Measurements from ENCODE around the gene GNPTAB. TPM values are rescaled to one million over a fixed set of nuclear protein-coding genes. Genes with fewer than 3 reads are reported as not detected.

Gene GNPTAB
- total RNA-seq, 1 donor from 2014 or later: 26.5 TPM

- no peak for TF ChIP-seq CTCF (IDR thresholded peaks at IDR 0.05; ENCODE audit: insufficient read depth, low read length, poor library complexity, severe bottlenecking)
- Histone ChIP-seq H3K4me3 (ENCODE audit: low read depth, low read length) (no peak overlapping the region), H3K27me3 (ENCODE audit: control insufficient read depth, insufficient read depth, low read length) (no peaks in the 10 kb centered on the region), H3K36me3 (ENCODE audit: control insufficient read depth, insufficient read depth, low read length) (no peaks in the 10 kb centered on the region)
- DNase-seq (ENCODE audit: low read depth): no peak
Measured at GRCh38 chr12:101713930-101714329, 116.8 kb downstream of the GNPTAB start.

GRCh38 chr12:101713059-101713682, 117.6 kb downstream of the GNPTAB start:
- TF ChIP-seq CTCF (IDR thresholded peaks at IDR 0.05; ENCODE audit: insufficient read depth, low read length, poor library complexity, severe bottlenecking): no peak
- H3K4me3 ChIP-seq (ENCODE audit: low read depth, low read length): no peak overlapping the region
- H3K36me3 ChIP-seq (ENCODE audit: control insufficient read depth, insufficient read depth, low read length): no peaks in the 10 kb centered on the region
- H3K27me3 ChIP-seq (ENCODE audit: control insufficient read depth, insufficient read depth, low read length): no peaks in the 10 kb centered on the region
- DNase-seq (ENCODE audit: low read depth): no peak

- Histone ChIP-seq H3K27me3 (ENCODE audit: control insufficient read depth, insufficient read depth, low read length) (no peaks in the 10 kb centered on the region), H3K36me3 (ENCODE audit: control insufficient read depth, insufficient read depth, low read length) (no peaks in the 10 kb centered on the region), H3K4me3 (ENCODE audit: low read depth, low read length) (no peak overlapping the region)
- DNase-seq (ENCODE audit: low read depth): no peak
- TF ChIP-seq CTCF (IDR thresholded peaks at IDR 0.05; ENCODE audit: insufficient read depth, low read length, poor library complexity, severe bottlenecking): no peak
Measured at GRCh38 chr12:101710288-101710687, 120.5 kb downstream of the GNPTAB start.

GRCh38 chr12:101707131-101707782, 123.5 kb downstream of the GNPTAB start:
- no peaks in the 10 kb centered on the region for H3K27me3 ChIP-seq (ENCODE audit: control insufficient read depth, insufficient read depth, low read length)
- TF ChIP-seq CTCF (IDR thresholded peaks at IDR 0.05; ENCODE audit: insufficient read depth, low read length, poor library complexity, severe bottlenecking): no peak
- no peak overlapping the region for H3K4me3 ChIP-seq (ENCODE audit: low read depth, low read length)
- no peaks in the 10 kb centered on the region for H3K36me3 ChIP-seq (ENCODE audit: control insufficient read depth, insufficient read depth, low read length)
- DNase-seq (ENCODE audit: low read depth): no peak

GRCh38 chr12:101706403-101706802, 124.4 kb downstream of the GNPTAB start:
- DNase-seq (ENCODE audit: low read depth): no peak
- Histone ChIP-seq H3K4me3 (ENCODE audit: low read depth, low read length) (no peak overlapping the region), H3K27me3 (ENCODE audit: control insufficient read depth, insufficient read depth, low read length) (no peaks in the 10 kb centered on the region), H3K36me3 (ENCODE audit: control insufficient read depth, insufficient read depth, low read length) (no peaks in the 10 kb centered on the region)
- TF ChIP-seq CTCF (IDR thresholded peaks at IDR 0.05; ENCODE audit: insufficient read depth, low read length, poor library complexity, severe bottlenecking): no peak

- no peak for TF ChIP-seq CTCF (IDR thresholded peaks at IDR 0.05; ENCODE audit: insufficient read depth, low read length, poor library complexity, severe bottlenecking)
- H3K36me3 ChIP-seq (ENCODE audit: control insufficient read depth, insufficient read depth, low read length): no peaks in the 10 kb centered on the region
- DNase-seq (ENCODE audit: low read depth): no peak
Measured at GRCh38 chr12:101703487-101703886, 127.3 kb downstream of the GNPTAB start.

More at GRCh38 chr12:101703487-101703886, 127.3 kb downstream of the GNPTAB start:
- no peak overlapping the region for H3K4me3 ChIP-seq (ENCODE audit: low read depth, low read length)
- H3K27me3 ChIP-seq (ENCODE audit: control insufficient read depth, insufficient read depth, low read length): no peaks in the 10 kb centered on the region
